NCI-H526 treated with DMSO at 0.1 percent for 48 hours (cell line): Measurements from ENCODE around the gene NFE2.
"Not testable (repeated sequence)": the region's sequence is repeated elsewhere in the genome, so short reads cannot be mapped to it uniquely, and the experiment has no call there.

Source experiments
- DNase-seq: peaks from one replicate; lab custom pipeline; 2025; lab: John Stamatoyannopoulos, UW

The NFE2 gene

GRCh38 chr12:54282949-54283593, 17.7 kb downstream of the NFE2 start:
- no peak for DNase-seq

- DNase-seq, result not testable (repeated sequence)
Observed at GRCh38 chr12:54281694-54282093, 19.1 kb downstream of the NFE2 start.

- not testable (repeated sequence) for DNase-seq
Observed at GRCh38 chr12:54281261-54281638, 19.6 kb downstream of the NFE2 start.

- DNase-seq, result peak; percentile 99
Observed at GRCh38 chr12:54280468-54281260, 20.2 kb downstream of the NFE2 start, which contains the start of gene HNRNPA1. Gene HNRNPA1, plus strand, starts transcription at chr12:54280726. Its CDS starts 82 bp downstream, at chr12:54280808.

GRCh38 chr12:54279632-54280467, 21.0 kb downstream of the NFE2 start, which contains the start of gene CBX5:
Gene CBX5, minus strand, starts transcription at chr12:54280122. Its CDS starts 22,472 bp downstream, at chr12:54257650.
- peak; percentile 99 for DNase-seq

GRCh38 chr12:54279227-54279631, 21.6 kb downstream of the NFE2 start:
- no peak for DNase-seq

- no peak for DNase-seq
Observed at GRCh38 chr12:54277823-54278276, 23.0 kb downstream of the NFE2 start.

GRCh38 chr12:54276368-54276767, 24.4 kb downstream of the NFE2 start:
- no peak for DNase-seq

GRCh38 chr12:54273981-54274380, 26.8 kb downstream of the NFE2 start:
- no peak for DNase-seq

- no peak for DNase-seq
Observed at GRCh38 chr12:54272214-54272613, 28.6 kb downstream of the NFE2 start.

GRCh38 chr12:54270345-54270744, 30.5 kb downstream of the NFE2 start:
- no peak for DNase-seq

- no peak for DNase-seq
Observed at GRCh38 chr12:54266852-54267251, 34.0 kb downstream of the NFE2 start.

- DNase-seq, result no peak
Observed at GRCh38 chr12:54265364-54265812, 35.4 kb downstream of the NFE2 start.

GRCh38 chr12:54262403-54262925, 38.4 kb downstream of the NFE2 start:
- DNase-seq, result no peak

GRCh38 chr12:54261815-54262402, 38.9 kb downstream of the NFE2 start:
- no peak for DNase-seq

GRCh38 chr12:54259194-54260011, 41.4 kb downstream of the NFE2 start:
- DNase-seq, result peak; percentile 83

- DNase-seq, result no peak
Observed at GRCh38 chr12:54258201-54258681, 42.6 kb downstream of the NFE2 start.

- no peak for DNase-seq
Observed at GRCh38 chr12:54257332-54257731, 43.5 kb downstream of the NFE2 start.

- no peak for DNase-seq
Observed at GRCh38 chr12:54253240-54253639, 47.6 kb downstream of the NFE2 start.

- DNase-seq, result no peak
Observed at GRCh38 chr12:54251667-54252284, 49.0 kb downstream of the NFE2 start.
